ENCODE measurements around the gene SRRM2.

Gene SRRM2

GRCh38 chr16:2815299-2815771, 62.9 kb downstream of the SRRM2 start:
- H3K9ac ChIP-seq (ENCODE audit: low read depth, low read length) = no peak overlapping the region
- no peak overlapping the region for H3K4me2 ChIP-seq (ENCODE audit: low read length)
- no peaks in the 10 kb centered on the region for H3K4me1 ChIP-seq (ENCODE audit: control insufficient read depth, insufficient read depth, low read length)
- H3K36me3 ChIP-seq (ENCODE audit: insufficient read depth, low read length) = no peaks in the 10 kb centered on the region
- H3K27me3 ChIP-seq (ENCODE audit: control insufficient read depth, insufficient read depth, low read length) = peaks cover 56% of the 10 kb centered on the region
- no peak overlapping the region for H3K4me3 ChIP-seq (ENCODE audit: low read length)
- H3K9me3 ChIP-seq (replicated peaks; ENCODE audit: low read length) = no peaks in the 10 kb centered on the region

- no peaks in the 10 kb centered on the region for H3K36me3 ChIP-seq (ENCODE audit: insufficient read depth, low read length)
- H3K27me3 ChIP-seq (ENCODE audit: control insufficient read depth, insufficient read depth, low read length) = peaks cover 55% of the 10 kb centered on the region
- H3K4me3 ChIP-seq (ENCODE audit: low read length) = no peak within 1 kb of the TSS
- no peak within 1 kb of the TSS for H3K9ac ChIP-seq (ENCODE audit: low read depth, low read length)
- no peak within 1 kb of the TSS for H3K4me2 ChIP-seq (ENCODE audit: low read length)
- no peaks in the 10 kb centered on the region for H3K4me1 ChIP-seq (ENCODE audit: control insufficient read depth, insufficient read depth, low read length)
- H3K9me3 ChIP-seq (replicated peaks; ENCODE audit: low read length) = no peaks in the 10 kb centered on the region
Observed at GRCh38 chr16:2816751-2817339, 64.4 kb downstream of the SRRM2 start, which contains the start of gene PRSS21. Gene PRSS21 (plus strand): TSS chr16:2817237. CDS start chr16:2817269, 32 bp downstream.

- Histone ChIP-seq H3K9me3 (replicated peaks; ENCODE audit: low read length) (no peaks in the 10 kb centered on the region), H3K4me1 (ENCODE audit: control insufficient read depth, insufficient read depth, low read length) (no peaks in the 10 kb centered on the region), H3K4me3 (ENCODE audit: low read length) (no peak overlapping the region), H3K4me2 (ENCODE audit: low read length) (no peak overlapping the region), H3K27me3 (ENCODE audit: control insufficient read depth, insufficient read depth, low read length) (peaks cover 57% of the 10 kb centered on the region), H3K36me3 (ENCODE audit: insufficient read depth, low read length) (no peaks in the 10 kb centered on the region), H3K9ac (ENCODE audit: low read depth, low read length) (no peak overlapping the region)
Observed at GRCh38 chr16:2817340-2818271, 65.2 kb downstream of the SRRM2 start.

GRCh38 chr16:2818272-2818876, 65.9 kb downstream of the SRRM2 start:
- Histone ChIP-seq H3K27me3 (ENCODE audit: control insufficient read depth, insufficient read depth, low read length) (peaks cover 58% of the 10 kb centered on the region), H3K4me2 (ENCODE audit: low read length) (no peak overlapping the region), H3K4me1 (ENCODE audit: control insufficient read depth, insufficient read depth, low read length) (no peaks in the 10 kb centered on the region), H3K4me3 (ENCODE audit: low read length) (no peak overlapping the region), H3K9ac (ENCODE audit: low read depth, low read length) (no peak overlapping the region), H3K36me3 (ENCODE audit: insufficient read depth, low read length) (no peaks in the 10 kb centered on the region), H3K9me3 (replicated peaks; ENCODE audit: low read length) (no peaks in the 10 kb centered on the region)

GRCh38 chr16:2819179-2819938, 66.9 kb downstream of the SRRM2 start:
- Histone ChIP-seq H3K4me3 (ENCODE audit: low read length) (no peak overlapping the region), H3K27me3 (ENCODE audit: control insufficient read depth, insufficient read depth, low read length) (peaks cover 55% of the 10 kb centered on the region)

GRCh38 chr16:2819939-2820835, 67.7 kb downstream of the SRRM2 start:
- no peak overlapping the region for H3K4me3 ChIP-seq (ENCODE audit: low read length)
- H3K36me3 ChIP-seq (ENCODE audit: insufficient read depth, low read length) = no peaks in the 10 kb centered on the region
- H3K4me2 ChIP-seq (ENCODE audit: low read length) = no peak overlapping the region
- no peaks in the 10 kb centered on the region for H3K4me1 ChIP-seq (ENCODE audit: control insufficient read depth, insufficient read depth, low read length)
- H3K9ac ChIP-seq (ENCODE audit: low read depth, low read length) = no peak overlapping the region
- H3K27me3 ChIP-seq (ENCODE audit: control insufficient read depth, insufficient read depth, low read length) = peaks cover 51% of the 10 kb centered on the region
- H3K9me3 ChIP-seq (replicated peaks; ENCODE audit: low read length) = no peaks in the 10 kb centered on the region

More at GRCh38 chr16:2819179-2819938, 66.9 kb downstream of the SRRM2 start:
- Histone ChIP-seq H3K9me3 (replicated peaks; ENCODE audit: low read length) (no peaks in the 10 kb centered on the region), H3K4me1 (ENCODE audit: control insufficient read depth, insufficient read depth, low read length) (no peaks in the 10 kb centered on the region), H3K9ac (ENCODE audit: low read depth, low read length) (no peak overlapping the region), H3K36me3 (ENCODE audit: insufficient read depth, low read length) (no peaks in the 10 kb centered on the region), H3K4me2 (ENCODE audit: low read length) (no peak overlapping the region)

Small RNA genes within 50 kb of the gene (small RNA-seq; reads per million reads assigned to genes)
- 3.8 reads per million, percentile 81 among the genes with 10 or more reads in this experiment for gene SNORA3C
